ENCODE measurements around the gene SPP2.

DNA sequence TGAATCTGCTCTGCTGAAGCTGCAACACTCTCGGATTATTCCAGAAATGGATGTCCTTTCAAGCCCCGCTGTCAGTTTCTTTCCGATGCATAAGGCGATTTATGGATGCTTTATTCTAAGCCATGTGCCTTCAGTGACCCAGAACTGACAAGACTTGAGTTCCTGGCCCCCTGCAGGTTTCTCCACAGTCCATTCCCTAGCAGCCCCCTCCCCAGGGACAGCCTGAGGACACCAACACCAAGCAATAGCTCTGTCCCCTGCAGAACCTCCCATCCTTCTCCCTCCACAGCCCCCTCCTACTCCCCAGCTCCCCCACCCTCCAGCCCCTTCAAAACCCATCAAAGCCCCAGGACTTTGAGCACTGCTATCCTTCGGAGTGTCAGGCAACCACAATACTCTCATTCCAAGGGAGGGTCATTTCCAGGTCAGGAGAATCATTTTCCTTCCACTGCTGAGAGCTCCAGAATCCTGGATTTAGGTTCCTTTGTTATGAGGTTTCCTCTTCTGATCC, 24.6 kb upstream of the SPP2 start:
- TF ChIP-seq CTCF (IDR thresholded peaks at IDR 0.05) (no peak), POLR2A (IDR thresholded peaks at IDR 0.05) (no peak), EP300 (IDR thresholded peaks at IDR 0.05) (no peak)
